Activated CD8-positive, alpha-beta memory T cell treated with anti-CD3 and anti-CD28 coated beads, Interleukin-2, amount 50 U/mL, for 1 hour (primary cell): ENCODE results near the gene KCNF1.

Experiments
- DNase-seq: peaks from one replicate; pipeline ENCODE4 v3.0.0-alpha.2; 2020; ENCODE audit errors: extremely low read depth

The KCNF1 gene, protein sequence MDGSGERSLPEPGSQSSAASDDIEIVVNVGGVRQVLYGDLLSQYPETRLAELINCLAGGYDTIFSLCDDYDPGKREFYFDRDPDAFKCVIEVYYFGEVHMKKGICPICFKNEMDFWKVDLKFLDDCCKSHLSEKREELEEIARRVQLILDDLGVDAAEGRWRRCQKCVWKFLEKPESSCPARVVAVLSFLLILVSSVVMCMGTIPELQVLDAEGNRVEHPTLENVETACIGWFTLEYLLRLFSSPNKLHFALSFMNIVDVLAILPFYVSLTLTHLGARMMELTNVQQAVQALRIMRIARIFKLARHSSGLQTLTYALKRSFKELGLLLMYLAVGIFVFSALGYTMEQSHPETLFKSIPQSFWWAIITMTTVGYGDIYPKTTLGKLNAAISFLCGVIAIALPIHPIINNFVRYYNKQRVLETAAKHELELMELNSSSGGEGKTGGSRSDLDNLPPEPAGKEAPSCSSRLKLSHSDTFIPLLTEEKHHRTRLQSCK

DNA sequence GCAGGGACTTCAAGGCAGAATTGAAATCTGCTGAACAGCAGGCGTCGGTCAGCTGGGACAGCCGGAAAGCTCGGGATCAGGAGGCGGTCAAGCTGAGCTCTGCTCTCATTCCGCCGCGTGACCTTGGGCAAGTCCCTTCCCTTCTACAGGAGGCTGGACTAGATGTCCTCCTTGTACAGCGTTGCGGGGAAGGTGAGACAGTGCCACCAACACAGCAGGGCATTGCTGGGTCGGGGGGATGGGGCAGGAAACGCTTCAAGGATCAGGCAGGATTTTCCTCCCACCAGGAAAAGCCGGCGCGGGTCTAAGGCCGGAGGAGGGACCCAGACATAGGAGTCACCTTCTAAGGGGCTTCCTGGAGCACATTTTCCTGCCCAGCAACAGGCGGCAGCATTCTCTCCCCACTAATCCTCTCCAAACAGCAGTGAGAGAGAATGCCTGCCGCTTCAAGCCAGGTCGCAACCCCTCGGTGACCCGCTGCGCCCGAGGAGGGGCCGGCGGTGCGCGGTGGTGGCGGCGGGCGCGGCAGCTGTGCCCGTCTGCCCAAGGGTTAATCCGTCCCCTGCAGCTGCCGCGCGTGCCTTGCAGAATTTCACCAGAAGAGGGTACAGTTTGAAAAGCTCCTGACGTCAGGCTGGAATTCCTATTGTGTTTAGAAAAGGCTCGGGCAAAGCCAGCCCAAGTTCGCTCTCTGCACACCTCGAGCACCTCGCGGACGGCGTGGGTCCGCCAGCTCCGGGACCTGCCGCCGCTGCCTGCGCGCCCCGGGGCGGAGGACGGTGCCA is at the start of gene KCNF1:
Gene KCNF1, plus strand, starts transcription at position 644 of the 785 bp plus-strand sequence. CDS start 493 bp downstream, outside the sequence.
- no peak for DNase-seq

DNA sequence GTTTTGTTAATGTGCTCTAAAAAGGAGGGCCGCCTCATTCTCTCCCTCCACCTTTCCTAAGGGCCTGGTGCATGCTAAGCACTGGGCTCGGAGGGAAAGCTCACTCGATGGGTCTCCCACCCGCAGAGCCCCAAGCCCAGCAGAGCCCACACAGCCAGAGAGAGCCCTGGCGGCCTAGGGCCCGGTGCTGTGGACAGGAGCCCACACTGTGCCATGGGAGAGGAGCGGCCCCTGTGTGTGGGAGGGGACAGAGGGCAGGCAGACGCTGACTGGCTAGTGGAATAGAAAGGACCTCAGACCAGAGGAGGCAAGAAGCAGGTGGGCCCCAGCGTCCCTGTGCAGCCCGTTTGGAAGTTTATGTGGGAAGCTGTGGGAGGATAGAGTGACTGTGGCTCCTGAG is 49.4 kb upstream of the KCNF1 start:
- no peak for DNase-seq

DNA sequence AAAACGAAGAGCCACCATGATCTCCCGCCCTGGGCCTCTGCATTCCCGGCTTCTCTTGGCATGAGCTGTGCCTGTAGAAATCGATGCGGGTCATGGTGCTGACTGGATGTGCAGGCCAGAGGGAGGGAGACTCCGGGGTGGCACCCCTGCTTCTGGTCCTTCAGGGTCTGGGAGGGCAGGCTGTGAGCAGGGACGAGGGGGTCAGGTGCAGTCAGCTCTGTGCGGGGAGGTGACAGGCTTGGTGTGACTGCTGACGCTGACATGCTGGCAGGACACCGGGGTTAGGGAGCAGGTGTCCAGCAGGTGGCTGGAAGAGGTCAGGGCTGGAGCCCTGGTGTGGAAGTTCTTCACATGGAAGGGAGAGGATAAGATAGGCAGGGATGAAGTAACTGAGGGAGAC is 48.7 kb upstream of the KCNF1 start:
- DNase-seq: no peak

DNA sequence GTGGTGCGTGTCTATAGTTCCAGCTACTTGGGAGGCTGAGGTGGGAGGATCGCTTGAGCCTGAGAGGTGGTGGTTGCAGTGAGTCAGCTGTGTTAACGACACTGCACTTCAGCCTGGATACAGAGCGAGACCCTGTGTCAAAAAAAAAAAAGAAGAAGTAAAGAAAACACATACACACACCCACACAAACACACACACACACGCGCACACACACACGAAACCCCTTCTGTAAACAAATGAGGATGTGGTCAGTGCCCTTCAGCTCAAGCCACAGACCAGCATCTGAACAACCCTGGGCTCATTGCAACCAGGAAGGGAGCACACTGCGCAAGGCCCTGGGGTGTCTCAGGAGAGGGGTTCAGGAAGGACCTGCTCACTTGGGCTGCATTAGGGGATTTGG is 47.9 kb upstream of the KCNF1 start:
- DNase-seq: no peak

DNA sequence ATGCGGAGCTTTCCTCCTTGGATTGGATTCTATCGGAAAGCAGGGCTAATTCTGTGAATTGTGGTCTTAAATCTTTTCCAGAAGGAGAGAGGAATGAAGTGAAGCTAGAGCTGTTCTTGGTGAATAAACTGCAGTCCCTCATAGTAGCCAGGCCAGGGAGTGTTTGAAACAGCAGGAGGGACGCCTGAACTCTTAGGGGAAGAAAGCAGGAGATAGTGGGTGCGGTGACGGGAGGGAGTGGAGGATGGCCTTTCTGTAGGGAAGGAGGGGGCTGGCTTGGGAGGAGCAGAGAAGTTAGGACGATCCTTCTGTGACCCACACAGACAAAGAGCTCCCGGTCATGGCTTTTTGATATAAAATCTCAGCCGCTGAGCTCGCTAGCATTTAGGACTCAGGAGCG is 47.5 kb upstream of the KCNF1 start:
- DNase-seq: no peak

DNA sequence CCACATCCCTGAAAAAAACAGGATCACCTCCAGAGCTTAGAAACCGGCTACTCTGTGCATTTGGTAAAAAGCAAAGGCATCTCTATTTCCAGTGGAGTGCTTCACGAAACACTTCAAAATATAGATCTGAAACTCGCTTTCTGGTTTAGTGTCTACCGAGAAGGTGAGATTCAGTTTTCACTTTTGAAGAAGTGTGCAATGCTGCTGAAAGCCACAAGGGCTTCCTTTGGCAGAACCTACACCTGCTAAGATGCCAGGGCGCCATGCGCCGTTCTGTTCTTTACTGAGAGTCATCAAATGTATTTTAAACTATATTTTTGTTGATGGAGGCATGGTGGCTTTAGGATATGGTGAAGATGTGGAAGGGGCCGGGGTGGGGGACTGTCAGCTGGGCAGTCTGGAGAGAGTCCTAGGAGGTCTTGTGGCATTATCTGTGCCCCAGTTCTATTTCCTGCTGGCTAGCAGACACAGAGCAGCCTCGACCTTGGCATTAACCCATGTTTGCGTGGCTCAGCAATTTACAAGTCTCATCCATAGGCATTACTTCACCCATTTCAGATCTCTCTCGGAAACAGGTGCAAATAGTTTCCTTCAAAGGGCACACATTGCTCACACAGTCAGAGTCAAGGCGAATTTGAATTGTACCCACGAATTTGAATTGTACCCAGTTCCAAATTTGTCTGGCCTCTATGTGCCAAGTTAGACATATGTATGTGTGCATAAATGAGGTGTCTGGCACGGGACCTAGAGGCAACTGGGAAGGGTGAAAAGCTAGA is 46.7 kb upstream of the KCNF1 start:
- DNase-seq: no peak

DNA sequence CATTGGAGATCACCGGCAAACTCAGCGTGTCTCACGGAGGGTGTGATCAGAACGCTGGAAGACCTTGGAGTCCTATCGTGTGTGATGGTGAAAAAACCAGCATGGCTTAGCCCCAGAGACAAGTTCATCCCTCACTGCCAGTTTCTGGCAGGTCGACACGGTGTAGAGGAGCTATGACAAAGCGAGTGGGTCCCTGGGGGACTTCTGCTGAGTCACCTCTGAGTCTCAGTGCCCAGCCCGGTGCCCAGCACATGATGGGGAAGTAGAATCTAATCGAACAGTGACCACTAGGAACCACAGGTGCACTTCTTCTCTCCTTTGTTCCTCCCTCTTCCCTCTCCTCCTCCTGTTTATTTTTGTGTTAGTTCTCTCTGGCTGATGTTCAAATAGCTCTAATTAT is 45.9 kb upstream of the KCNF1 start:
- no peak for DNase-seq

DNA sequence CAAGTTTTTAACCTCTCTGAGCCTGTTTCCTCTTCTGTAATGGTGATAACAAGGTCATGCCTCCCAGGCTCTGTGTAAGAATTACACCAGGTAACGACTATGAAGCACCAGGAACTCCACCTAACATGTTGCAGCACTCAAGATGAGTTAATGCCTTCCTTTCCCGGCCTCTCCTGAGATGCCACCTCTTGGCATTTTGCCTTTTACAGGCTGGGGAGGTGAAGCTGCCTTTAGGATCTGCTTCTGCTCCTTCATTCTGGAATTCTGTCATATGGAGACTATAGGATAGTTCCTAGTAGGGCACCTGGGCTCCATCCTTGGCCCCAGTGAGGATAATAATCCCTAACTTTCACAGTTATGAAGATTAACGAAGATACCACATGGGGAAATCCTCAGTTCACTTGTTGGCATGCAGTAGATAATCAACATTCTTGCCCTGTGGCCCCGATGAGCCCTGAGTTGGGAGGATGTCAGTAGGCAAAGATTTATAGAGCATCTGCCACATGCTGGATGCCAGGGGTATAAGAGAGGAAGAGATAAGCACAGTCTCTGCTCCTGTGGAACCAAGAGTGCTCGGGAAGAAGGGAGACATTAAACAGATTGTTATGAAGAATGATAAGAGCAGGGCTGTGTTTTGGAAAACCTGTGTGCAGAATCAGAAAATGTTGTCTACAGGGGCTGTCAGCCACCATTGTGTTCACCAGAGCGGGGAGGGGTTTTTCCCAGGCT is 43.9 kb upstream of the KCNF1 start:
- DNase-seq: no peak

DNA sequence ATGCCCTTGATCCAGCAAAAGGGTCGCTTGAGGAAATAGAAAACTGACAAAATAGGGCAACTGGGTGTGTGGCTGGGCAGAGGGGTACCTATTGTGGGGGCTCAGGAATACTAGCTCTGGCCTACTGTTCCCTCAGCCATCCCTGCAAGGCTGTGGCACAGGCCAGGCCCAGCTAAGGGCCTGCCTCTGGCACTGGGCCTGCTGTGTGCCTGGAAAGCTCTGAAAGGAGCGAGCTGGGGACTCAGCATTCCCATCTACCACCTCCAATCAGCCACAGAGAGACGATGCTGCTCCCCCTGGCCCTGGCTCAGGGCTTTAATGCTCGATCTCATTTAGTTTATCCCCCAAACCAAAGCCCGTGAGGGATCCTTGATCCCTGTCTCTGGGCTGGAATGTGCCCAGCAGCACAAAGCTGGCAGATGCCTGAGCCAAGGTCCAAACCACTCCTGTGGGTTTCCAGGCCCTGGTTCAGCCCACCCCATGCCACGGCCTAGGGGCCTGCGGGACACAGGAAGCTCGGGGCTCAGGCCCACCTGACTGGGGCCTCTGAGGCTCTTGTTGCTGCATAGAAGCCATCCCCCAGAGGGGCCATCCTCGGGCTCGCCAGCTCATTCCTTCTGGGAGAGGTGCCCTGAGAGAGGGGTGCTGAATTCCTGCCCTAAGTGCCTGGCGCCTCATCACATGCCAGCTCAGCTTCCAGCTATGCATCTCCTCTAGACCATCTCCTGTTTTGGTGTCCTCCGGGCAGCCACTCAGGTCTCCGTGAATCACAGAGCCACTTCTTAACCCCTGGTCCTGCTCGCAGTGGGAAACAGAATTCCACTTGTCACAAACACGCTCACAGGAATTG is 43.0 kb upstream of the KCNF1 start:
- no peak for DNase-seq

DNA sequence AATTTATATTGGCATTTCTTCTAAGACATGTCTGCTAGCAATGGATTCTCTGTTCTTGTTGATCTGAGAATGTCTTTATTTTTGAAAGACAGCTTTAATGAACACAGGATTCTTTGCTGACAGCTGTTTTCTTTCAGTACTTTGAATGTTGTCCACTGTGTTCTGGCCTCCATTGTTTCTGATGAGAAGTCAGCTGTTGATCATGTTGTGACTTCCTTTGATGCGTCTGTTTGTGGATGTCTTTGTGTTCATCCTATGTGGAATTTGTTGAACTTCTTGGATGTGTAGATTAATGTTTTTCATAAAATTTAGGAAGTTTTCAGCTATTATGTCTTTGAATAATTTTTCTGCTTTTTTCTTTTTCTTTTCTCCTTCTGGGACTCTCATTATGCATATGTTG is 39.8 kb upstream of the KCNF1 start:
- DNase-seq: no peak

DNA sequence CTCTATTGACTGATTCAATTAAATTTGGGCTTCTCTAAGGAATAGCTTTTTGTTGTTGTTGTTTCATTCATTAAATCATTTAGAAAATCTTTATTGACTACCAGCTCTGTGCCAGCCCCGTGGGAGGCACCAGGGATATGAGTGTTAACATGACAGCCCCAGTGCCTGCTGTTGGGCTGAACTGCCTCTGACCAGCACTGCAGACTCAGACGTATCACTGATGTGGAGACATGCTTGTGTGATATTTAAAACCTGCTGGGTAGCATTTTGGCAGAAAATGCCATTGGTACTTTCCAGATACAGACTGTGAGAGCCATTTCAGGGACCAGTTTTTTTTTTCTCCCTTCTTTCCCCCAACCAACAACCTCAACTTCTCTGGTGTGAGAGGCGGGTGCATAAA is 38.6 kb upstream of the KCNF1 start:
- no peak for DNase-seq

DNA sequence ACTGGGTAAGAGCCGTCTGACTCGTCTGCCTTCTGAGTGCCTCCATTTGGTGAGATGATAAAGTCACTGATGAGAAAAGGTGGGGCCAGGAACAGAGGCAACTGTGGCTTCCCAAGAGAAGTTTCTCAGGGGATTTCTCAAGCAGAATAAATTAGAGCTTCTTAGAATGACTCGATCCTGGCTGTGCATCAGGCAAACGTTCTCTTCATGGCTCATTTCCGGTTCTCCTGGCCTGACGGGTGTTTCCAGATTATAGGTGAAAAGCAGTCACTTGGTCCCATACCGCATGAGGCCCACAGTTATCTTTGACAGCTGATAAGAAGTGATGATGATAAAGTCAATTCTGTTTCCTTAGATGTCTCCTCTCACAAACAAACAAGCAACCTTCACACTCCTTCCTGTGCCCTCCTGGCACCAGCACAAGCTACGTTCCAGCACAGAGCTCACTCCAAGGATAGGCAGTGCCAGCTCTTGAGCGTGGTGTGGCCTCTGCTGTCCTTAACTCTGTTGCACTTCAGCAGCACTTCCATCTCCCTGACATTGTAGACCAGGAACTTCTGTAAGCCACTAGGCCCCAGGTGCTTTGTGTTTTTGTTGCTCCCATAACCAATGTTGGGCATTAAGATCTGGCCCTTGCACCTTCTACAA is 37.8 kb upstream of the KCNF1 start:
- DNase-seq: no peak

DNA sequence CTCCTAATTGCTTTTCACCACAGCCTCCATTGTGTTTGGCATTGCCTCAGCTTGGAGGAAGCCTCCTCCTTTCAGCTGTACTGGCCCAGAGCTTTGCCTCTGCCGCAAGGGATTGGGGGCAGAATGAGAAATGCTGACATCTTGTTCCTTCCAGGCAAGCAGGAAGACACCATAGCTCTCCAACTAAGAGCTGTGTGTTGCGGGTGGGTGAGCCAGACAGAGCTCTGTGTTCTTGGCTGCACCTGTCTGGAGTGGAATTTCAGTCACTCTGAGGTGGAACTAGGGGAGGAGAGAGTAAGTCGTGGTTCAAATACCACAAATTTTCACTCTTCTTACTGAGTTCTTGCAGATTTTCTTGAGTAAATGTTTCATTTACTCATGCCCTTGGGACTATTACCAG is 36.6 kb upstream of the KCNF1 start:
- no peak for DNase-seq

DNA sequence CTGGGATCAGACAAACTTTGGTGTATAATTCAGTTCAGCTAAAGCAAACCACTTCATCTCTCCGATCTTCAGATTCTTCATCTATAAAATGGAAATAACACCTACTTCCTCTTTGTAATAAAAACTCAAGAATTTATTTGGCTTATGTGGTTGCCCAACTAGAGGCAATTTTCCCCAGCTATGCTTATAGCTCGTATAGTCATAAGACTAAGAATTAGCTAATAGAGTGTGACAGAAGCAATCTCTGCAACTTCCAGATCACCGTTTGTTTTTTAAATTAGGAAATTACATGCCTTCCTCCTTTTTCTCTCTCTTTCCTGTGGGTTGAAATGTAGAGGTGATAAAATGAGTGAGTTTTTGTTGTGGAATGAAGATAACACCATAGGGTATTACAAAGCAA is 35.3 kb upstream of the KCNF1 start:
- no peak for DNase-seq

DNA sequence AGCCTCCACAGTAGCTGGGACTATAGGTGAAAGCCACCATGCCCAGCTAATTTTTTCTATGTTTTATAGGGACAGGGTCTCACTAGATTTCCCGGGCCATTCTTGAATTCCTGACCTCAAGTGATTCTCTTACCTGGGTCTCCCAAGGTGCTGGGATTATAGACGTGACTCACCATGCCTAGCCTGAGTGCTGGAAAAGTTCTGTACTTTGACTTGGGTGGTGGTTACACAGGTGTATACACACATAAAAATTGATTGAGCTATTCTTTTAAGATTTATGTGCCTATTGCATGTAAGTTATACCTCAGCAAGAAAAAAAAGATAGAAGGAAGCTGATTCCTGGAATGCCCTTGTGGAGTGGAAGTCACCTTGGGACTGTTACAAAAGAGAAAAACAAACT is 34.8 kb upstream of the KCNF1 start:
- no peak for DNase-seq

DNA sequence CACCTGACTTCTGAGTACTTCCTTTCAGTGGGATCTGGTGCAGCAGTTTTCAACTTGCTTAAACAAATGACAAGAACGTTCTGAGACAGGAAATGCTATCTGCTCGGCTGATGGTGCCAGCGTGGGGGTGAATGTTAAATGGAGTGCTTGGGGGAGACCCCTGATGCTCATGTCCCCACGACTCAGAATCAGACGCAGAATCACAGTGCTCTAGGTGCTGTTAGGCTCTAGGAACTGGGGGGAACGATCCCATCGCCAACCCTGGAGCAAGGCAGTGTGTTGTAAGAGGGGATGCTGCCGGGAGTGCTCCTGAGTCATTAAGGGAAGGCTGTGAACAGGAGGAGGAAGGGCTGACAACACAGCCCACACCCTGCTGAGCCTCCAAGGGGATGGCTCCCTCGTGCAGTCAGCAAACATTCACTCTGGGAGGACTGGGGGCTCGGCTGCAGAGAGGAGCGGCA is 34.1 kb upstream of the KCNF1 start:
- DNase-seq: no peak

DNA sequence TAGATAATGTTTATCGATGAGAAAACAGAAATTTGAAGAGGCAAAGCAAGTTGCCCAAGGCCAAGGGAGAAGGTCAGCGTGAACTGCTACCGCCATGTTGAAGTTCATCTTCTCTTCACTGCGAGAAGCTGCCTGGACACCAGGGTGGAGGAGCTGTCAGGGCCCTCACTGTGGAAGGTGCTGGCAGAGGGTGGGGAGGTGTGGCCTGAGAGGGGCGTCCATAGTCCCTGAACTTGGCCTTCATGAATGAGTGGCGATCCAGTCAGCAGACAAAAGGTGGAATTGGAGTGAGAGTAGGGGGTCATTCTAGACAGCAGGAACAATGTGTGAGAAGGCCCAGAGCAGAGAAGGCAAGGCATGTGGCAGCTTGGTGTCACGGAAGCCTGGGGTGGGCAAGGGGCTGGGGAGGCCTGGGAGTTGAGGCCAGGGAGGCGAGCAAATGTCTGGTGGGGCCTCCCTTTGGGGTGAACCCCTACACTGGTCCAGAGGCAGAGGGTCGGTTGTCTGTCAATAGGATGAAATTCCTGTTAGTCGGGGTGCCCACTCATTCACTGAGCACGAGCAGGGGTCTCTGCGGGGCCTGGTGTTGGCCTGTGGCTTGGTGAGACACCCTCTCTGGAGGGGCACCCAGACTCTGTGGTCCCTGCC is 33.3 kb upstream of the KCNF1 start:
- DNase-seq: no peak

DNA sequence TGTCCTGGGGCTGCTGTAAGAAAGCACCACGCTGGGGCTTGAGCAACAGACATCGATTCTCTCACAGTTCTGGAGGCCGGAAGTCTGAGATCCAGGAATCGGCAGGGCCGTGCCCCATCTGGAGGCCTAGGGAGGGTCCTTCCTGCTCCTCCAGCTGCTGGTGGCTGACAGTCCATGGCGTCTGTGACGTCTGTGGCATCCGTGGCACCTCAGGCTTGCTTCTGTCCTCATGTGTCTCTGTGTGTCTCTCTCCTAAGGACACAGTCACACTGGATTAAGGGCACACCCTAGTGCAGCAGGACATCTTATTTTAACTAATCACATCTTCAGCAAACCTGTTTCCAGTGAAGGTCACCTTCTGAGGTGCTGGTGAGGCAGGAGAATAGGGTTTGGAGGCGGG is 32.6 kb upstream of the KCNF1 start:
- DNase-seq: no peak
